ENCODE measurements around the gene TRIM65. TPM values are rescaled to one million over a fixed set of nuclear protein-coding genes. Genes with fewer than 3 reads are reported as not detected.
A peak's percentile ranks its signal among the peaks of the same experiment; 100 is the strongest.

The TRIM65 gene
- polyA plus RNA-seq, 1 experiment = 6.5 TPM

GRCh38 chr17:75898791-75899190, 2.0 kb upstream of the TRIM65 start:
- TF ChIP-seq CTCF (IDR thresholded peaks at IDR 0.05; ENCODE audit: low read depth, low read length) = no peak
- Histone ChIP-seq H3K27me3 (ENCODE audit: control insufficient read depth, insufficient read depth, low read length) (no peaks in the 10 kb centered on the region), H3K27ac (ENCODE audit: low read depth, low read length) (no peak overlapping the region), H3K9me3 (ENCODE audit: control insufficient read depth, insufficient read depth, low read length) (no peaks in the 10 kb centered on the region; the same call in 1 of the 2 replicates), H3K4me3 (ENCODE audit: low read depth, low read length) (no peak overlapping the region)
- ChIA-PET POLR2A (interaction anchor here (3.2 kb wide), 1 partner anchor 119 kb away, joined by 18 read pairs; a partner anchor contains a TSS), CTCF (no interaction called here)
- no peak for DNase-seq (ENCODE audit: low read depth, low spot score)

GRCh38 chr17:75898065-75898464, 1.3 kb upstream of the TRIM65 start:
- H3K9me3 ChIP-seq (ENCODE audit: control insufficient read depth, insufficient read depth, low read length) = no peaks in the 10 kb centered on the region; the same call in 1 of the 2 replicates
- CTCF ChIA-PET = no interaction called here
- POLR2A ChIA-PET = interaction anchor here (3.2 kb wide), 1 partner anchor 118 kb away, joined by 18 read pairs; a partner anchor contains a TSS

GRCh38 chr17:75897160-75898019, 639 bp upstream of the TRIM65 start:
- CTCF ChIA-PET = interaction anchor here (1.0 to 1.5 kb wide), 3 partner anchors 8 to 144 kb away, joined by 3 to 4 read pairs (median 4); no protein-coding TSS in a partner anchor
- TF ChIP-seq CTCF (IDR thresholded peaks at IDR 0.05; ENCODE audit: low read depth, low read length) = no peak
- POLR2A ChIA-PET = interaction anchor here (0.7 to 3.2 kb wide), 7 partner anchors 14 to 118 kb away, joined by 3 to 18 read pairs (median 5); partner anchors contain the start of genes UNK and WBP2
- Histone ChIP-seq H3K27me3 (ENCODE audit: control insufficient read depth, insufficient read depth, low read length) (no peaks in the 10 kb centered on the region), H3K27ac (ENCODE audit: low read depth, low read length) (peak overlapping the region; percentile 31), H3K4me3 (ENCODE audit: low read depth, low read length) (peak overlapping the region; percentile 53), H3K9me3 (ENCODE audit: control insufficient read depth, insufficient read depth, low read length) (no peaks in the 10 kb centered on the region; the same call in 1 of the 2 replicates)
- DNase-seq (ENCODE audit: low read depth, low spot score) = no peak

More at GRCh38 chr17:75898065-75898464, 1.3 kb upstream of the TRIM65 start:
- no peaks in the 10 kb centered on the region for H3K27me3 ChIP-seq (ENCODE audit: control insufficient read depth, insufficient read depth, low read length)
- DNase-seq (ENCODE audit: low read depth, low spot score) = no peak
- H3K4me3 ChIP-seq (ENCODE audit: low read depth, low read length) = no peak overlapping the region
- H3K27ac ChIP-seq (ENCODE audit: low read depth, low read length) = no peak overlapping the region
- no peak for TF ChIP-seq CTCF (IDR thresholded peaks at IDR 0.05; ENCODE audit: low read depth, low read length)

- TF ChIP-seq CTCF (IDR thresholded peaks at IDR 0.05; ENCODE audit: low read depth, low read length) = peak; percentile 36
- no peak for DNase-seq (ENCODE audit: low read depth, low spot score)
- no peak overlapping the region for H3K27ac ChIP-seq (ENCODE audit: low read depth, low read length)
- H3K27me3 ChIP-seq (ENCODE audit: control insufficient read depth, insufficient read depth, low read length) = no peaks in the 10 kb centered on the region
- ChIA-PET POLR2A (interaction anchor here (0.6 to 3.2 kb wide), 8 partner anchors 10 to 495 kb away, joined by 5 to 18 read pairs (median 7); partner anchors contain the start of genes ACOX1, MRPL38, TEN1 and UNK), CTCF (interaction anchor here (0.8 to 1.5 kb wide), 4 partner anchors 8 to 20 kb away, joined by 3 to 6 read pairs (median 3); partner anchors contain the start of gene TRIM47)
- H3K4me3 ChIP-seq (ENCODE audit: low read depth, low read length) = peak overlapping the region; percentile 88
- no peaks in the 10 kb centered on the region; the same call in 1 of the 2 replicates for H3K9me3 ChIP-seq (ENCODE audit: control insufficient read depth, insufficient read depth, low read length)
Observed at GRCh38 chr17:75895370-75896155, 1.2 kb downstream of the TRIM65 start.

Data from AG04450 (cell line).